ENCODE results near the gene MYH10. TPM values are rescaled to one million over a fixed set of nuclear protein-coding genes. Genes with fewer than 3 reads are reported as not detected.

Gene MYH10
- total and polyA plus RNA-seq, 9 of the 15 experiments (the other 6 are each of a cell fraction or from before 2014, with no cell fraction given) = 16.3 to 95.3 (median 39.7) TPM

DNA sequence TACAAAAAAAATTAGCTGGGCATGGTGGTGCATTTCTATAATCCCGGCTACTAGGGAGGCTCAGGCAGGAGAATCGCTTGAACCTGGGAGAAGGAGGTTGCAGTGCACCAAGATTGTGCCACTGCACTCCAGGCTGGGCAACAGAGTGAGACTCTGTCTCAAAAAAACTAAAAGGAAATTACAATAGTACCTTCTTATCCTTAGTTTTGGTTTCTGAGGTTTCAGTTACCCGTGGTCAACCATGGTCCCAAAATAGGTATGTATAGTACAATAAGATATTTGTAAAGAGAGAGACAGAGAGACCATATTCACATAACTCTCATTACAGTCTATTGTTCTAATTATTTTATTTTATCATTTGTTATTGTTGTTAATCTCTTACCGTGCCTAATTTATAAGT is 24.3 kb upstream of the MYH10 start:
- Histone ChIP-seq H3K9me1 (ENCODE audit: control insufficient read depth, insufficient read depth, low read length) (no peaks in the 10 kb centered on the region), H3K36me3 (ENCODE audit: control insufficient read depth, insufficient read depth, low read length) (no peaks in the 10 kb centered on the region), H4K20me1 (replicated peaks; ENCODE audit: control insufficient read depth, insufficient read depth, low read length) (no peaks in the 10 kb centered on the region), H2AFZ (ENCODE audit: low read depth, low read length) (no peak overlapping the region), H3K4me2 (ENCODE audit: insufficient read depth, low read length) (no peak overlapping the region), H3K27ac (ENCODE audit: extremely low read depth, low read depth, low read length) (no peak overlapping the region), H3K9ac (ENCODE audit: insufficient read depth in 1 of 2, low read depth in 2 of 2, low read length in 2 of 2) (no peak overlapping the region), H3K79me2 (ENCODE audit: control insufficient read depth, insufficient read depth, low read length) (no peaks in the 10 kb centered on the region), H3K9me3 (replicated peaks; ENCODE audit: control insufficient read depth, insufficient read depth, low read depth, low read length) (no peaks in the 10 kb centered on the region), H3K27me3 (ENCODE audit: control insufficient read depth in 2 of 2, insufficient read depth in 2 of 2, low read length in 2 of 2) (peaks cover 2 to 33% of the 10 kb centered on the region in 2 experiments), H3K4me1 (replicated peaks in 1 of 2; ENCODE audit: control insufficient read depth in 2 of 2, insufficient read depth in 2 of 2, low read length in 2 of 2) (no peaks in the 10 kb centered on the region; a peak in 1 of 5 replicates), H3K4me3 (no peak overlapping the region)
- ChIA-PET CTCF (ENCODE audit: low intra/inter-chr PET ratio) (no interaction called here), POLR2A (interaction anchor here (1.2 kb wide), 1 partner anchor 26 kb away, joined by 3 read pairs; no protein-coding TSS in a partner anchor)
- DNase-seq (ENCODE audit: extremely low read depth in 1 of 4, low spot score in 3 of 4) (no peak), ATAC-seq (no peak), FAIRE-seq (no peak)
- TF ChIP-seq PTTG1 (tag; IDR thresholded peaks at IDR 0.05; ENCODE audit: low read depth) (no peak), PHF21A (IDR thresholded peaks at IDR 0.05; ENCODE audit: borderline replicate concordance, low read depth) (no peak), POLR3A (IDR thresholded peaks at IDR 0.05; ENCODE audit: borderline replicate concordance, extremely low read depth, insufficient read depth, insufficient read length) (no peak), MEF2D (tag; conservative IDR thresholded peaks at IDR 0.05; ENCODE audit: low read depth) (no peak), SETDB1 (IDR thresholded peaks at IDR 0.05; ENCODE audit: low read length) (no peak), FOXP1 (CRISPR knock-in tag; IDR thresholded peaks at IDR 0.05) (no peak), SMAD3 (CRISPR knock-in tag; conservative IDR thresholded peaks at IDR 0.05) (no peak), ZNF197 (CRISPR knock-in tag; IDR thresholded peaks at IDR 0.05; ENCODE audit: low read depth) (no peak), NCOA4 (IDR thresholded peaks at IDR 0.05; ENCODE audit: partially characterized antibody) (no peak), PTBP1 (IDR thresholded peaks at IDR 0.05; ENCODE audit: low read depth, low read length) (no peak)
- TF ChIP-seq, protein P1, sequence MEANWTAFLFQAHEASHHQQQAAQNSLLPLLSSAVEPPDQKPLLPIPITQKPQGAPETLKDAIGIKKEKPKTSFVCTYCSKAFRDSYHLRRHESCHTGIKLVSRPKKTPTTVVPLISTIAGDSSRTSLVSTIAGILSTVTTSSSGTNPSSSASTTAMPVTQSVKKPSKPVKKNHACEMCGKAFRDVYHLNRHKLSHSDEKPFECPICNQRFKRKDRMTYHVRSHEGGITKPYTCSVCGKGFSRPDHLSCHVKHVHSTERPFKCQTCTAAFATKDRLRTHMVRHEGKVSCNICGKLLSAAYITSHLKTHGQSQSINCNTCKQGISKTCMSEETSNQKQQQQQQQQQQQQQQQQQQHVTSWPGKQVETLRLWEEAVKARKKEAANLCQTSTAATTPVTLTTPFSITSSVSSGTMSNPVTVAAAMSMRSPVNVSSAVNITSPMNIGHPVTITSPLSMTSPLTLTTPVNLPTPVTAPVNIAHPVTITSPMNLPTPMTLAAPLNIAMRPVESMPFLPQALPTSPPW (CRISPR knock-in tag; IDR thresholded peaks at IDR 0.05) = no peak
- TF ChIP-seq, protein P2, sequence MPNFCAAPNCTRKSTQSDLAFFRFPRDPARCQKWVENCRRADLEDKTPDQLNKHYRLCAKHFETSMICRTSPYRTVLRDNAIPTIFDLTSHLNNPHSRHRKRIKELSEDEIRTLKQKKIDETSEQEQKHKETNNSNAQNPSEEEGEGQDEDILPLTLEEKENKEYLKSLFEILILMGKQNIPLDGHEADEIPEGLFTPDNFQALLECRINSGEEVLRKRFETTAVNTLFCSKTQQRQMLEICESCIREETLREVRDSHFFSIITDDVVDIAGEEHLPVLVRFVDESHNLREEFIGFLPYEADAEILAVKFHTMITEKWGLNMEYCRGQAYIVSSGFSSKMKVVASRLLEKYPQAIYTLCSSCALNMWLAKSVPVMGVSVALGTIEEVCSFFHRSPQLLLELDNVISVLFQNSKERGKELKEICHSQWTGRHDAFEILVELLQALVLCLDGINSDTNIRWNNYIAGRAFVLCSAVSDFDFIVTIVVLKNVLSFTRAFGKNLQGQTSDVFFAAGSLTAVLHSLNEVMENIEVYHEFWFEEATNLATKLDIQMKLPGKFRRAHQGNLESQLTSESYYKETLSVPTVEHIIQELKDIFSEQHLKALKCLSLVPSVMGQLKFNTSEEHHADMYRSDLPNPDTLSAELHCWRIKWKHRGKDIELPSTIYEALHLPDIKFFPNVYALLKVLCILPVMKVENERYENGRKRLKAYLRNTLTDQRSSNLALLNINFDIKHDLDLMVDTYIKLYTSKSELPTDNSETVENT (CRISPR knock-in tag; IDR thresholded peaks at IDR 0.05) = no peak
- TF ChIP-seq, protein P3, sequence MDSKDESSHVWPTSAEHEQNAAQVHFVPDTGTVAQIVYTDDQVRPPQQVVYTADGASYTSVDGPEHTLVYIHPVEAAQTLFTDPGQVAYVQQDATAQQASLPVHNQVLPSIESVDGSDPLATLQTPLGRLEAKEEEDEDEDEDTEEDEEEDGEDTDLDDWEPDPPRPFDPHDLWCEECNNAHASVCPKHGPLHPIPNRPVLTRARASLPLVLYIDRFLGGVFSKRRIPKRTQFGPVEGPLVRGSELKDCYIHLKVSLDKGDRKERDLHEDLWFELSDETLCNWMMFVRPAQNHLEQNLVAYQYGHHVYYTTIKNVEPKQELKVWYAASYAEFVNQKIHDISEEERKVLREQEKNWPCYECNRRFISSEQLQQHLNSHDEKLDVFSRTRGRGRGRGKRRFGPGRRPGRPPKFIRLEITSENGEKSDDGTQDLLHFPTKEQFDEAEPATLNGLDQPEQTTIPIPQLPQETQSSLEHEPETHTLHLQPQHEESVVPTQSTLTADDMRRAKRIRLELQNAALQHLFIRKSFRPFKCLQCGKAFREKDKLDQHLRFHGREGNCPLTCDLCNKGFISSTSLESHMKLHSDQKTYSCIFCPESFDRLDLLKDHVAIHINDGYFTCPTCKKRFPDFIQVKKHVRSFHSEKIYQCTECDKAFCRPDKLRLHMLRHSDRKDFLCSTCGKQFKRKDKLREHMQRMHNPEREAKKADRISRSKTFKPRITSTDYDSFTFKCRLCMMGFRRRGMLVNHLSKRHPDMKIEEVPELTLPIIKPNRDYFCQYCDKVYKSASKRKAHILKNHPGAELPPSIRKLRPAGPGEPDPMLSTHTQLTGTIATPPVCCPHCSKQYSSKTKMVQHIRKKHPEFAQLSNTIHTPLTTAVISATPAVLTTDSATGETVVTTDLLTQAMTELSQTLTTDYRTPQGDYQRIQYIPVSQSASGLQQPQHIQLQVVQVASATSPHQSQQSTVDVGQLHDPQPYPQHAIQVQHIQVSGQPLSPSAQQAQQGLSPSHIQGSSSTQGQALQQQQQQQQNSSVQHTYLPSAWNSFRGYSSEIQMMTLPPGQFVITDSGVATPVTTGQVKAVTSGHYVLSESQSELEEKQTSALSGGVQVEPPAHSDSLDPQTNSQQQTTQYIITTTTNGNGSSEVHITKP (IDR thresholded peaks at IDR 0.05; ENCODE audit: partially characterized antibody) = no peak
- in situ Hi-C loops (cut with MboI) (no loop called here), intact Hi-C loops (cut with micrococcal nuclease) (no loop called here)
- 0% methylated on average over 4 of the region's 4 CpGs for WGBS (ENCODE audit: insufficient coverage, low coverage, missing lambda C conversion rate)
- BruUV-seq (replicated peaks) = no TSS peak

All from K562 (cell line).